Measurements from ENCODE around the gene SLIT3.

The SLIT3 gene

GRCh38 chr5:168822248-168822744, 478.6 kb downstream of the SLIT3 start:
- Histone ChIP-seq H3K27me3 (ENCODE audit: insufficient read depth, low read depth) (no peaks in the 10 kb centered on the region), H3K79me2 (ENCODE audit: insufficient read depth, low read depth) (no peaks in the 10 kb centered on the region), H4K20me1 (ENCODE audit: insufficient read depth) (no peaks in the 10 kb centered on the region), H3K4me2 (no peak overlapping the region), H2AFZ (ENCODE audit: low read depth) (no peak overlapping the region), H3K4me3 (IDR thresholded peaks at IDR 0.05; ENCODE audit: insufficient read depth, low read depth, low read length) (no peak overlapping the region), H3K4me1 (ENCODE audit: low read depth, poor library complexity, severe bottlenecking) (no peaks in the 10 kb centered on the region), H3K27ac (no peak overlapping the region), H3K9ac (no peak overlapping the region), H3K36me3 (ENCODE audit: insufficient read depth) (no peaks in the 10 kb centered on the region)
- TF ChIP-seq, protein P1, sequence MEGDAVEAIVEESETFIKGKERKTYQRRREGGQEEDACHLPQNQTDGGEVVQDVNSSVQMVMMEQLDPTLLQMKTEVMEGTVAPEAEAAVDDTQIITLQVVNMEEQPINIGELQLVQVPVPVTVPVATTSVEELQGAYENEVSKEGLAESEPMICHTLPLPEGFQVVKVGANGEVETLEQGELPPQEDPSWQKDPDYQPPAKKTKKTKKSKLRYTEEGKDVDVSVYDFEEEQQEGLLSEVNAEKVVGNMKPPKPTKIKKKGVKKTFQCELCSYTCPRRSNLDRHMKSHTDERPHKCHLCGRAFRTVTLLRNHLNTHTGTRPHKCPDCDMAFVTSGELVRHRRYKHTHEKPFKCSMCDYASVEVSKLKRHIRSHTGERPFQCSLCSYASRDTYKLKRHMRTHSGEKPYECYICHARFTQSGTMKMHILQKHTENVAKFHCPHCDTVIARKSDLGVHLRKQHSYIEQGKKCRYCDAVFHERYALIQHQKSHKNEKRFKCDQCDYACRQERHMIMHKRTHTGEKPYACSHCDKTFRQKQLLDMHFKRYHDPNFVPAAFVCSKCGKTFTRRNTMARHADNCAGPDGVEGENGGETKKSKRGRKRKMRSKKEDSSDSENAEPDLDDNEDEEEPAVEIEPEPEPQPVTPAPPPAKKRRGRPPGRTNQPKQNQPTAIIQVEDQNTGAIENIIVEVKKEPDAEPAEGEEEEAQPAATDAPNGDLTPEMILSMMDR (conservative IDR thresholded peaks at IDR 0.05; ENCODE audit: low read depth, low read length), result no peak

DNA sequence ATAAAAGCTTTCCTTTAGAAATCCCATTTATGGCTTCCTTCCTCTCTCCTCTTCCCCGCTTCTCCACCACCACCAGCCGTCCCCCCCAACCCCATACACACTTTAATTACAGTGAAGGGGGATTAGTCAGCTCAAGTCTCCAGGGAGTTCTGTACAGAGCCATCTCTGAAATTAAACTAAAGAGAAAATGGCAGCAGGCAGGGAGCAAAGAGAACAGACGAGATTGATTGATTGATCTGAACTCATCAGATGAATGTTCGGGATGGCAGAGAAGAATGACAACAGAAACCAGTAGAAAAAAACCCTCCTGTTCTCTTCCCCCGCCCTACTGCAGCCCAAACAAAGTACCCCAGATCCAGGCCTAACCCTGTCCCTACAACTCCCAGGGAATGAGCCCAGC, 480.1 kb downstream of the SLIT3 start:
- H3K9ac ChIP-seq, result no peak overlapping the region
- no peak overlapping the region for H3K4me3 ChIP-seq (IDR thresholded peaks at IDR 0.05; ENCODE audit: insufficient read depth, low read depth, low read length)
- H3K27ac ChIP-seq, result no peak overlapping the region
- H3K36me3 ChIP-seq (ENCODE audit: insufficient read depth), result no peaks in the 10 kb centered on the region
- no peak overlapping the region for H2AFZ ChIP-seq (ENCODE audit: low read depth)
- no peak overlapping the region for H3K4me2 ChIP-seq
- H3K27me3 ChIP-seq (ENCODE audit: insufficient read depth, low read depth), result no peaks in the 10 kb centered on the region
- no peaks in the 10 kb centered on the region for H4K20me1 ChIP-seq (ENCODE audit: insufficient read depth)
- no peaks in the 10 kb centered on the region for H3K4me1 ChIP-seq (ENCODE audit: low read depth, poor library complexity, severe bottlenecking)
- H3K79me2 ChIP-seq (ENCODE audit: insufficient read depth, low read depth), result no peaks in the 10 kb centered on the region
- TF ChIP-seq, protein P1 (conservative IDR thresholded peaks at IDR 0.05; ENCODE audit: low read depth, low read length), result no peak

GRCh38 chr5:168819004-168819621, 481.8 kb downstream of the SLIT3 start:
- Histone ChIP-seq H4K20me1 (ENCODE audit: insufficient read depth) (no peaks in the 10 kb centered on the region), H3K36me3 (ENCODE audit: insufficient read depth) (no peaks in the 10 kb centered on the region), H3K27ac (no peak overlapping the region), H2AFZ (ENCODE audit: low read depth) (no peak overlapping the region), H3K4me2 (no peak overlapping the region), H3K79me2 (ENCODE audit: insufficient read depth, low read depth) (no peaks in the 10 kb centered on the region), H3K4me1 (ENCODE audit: low read depth, poor library complexity, severe bottlenecking) (no peaks in the 10 kb centered on the region), H3K9ac (no peak overlapping the region), H3K4me3 (IDR thresholded peaks at IDR 0.05; ENCODE audit: insufficient read depth, low read depth, low read length) (no peak overlapping the region), H3K27me3 (ENCODE audit: insufficient read depth, low read depth) (no peaks in the 10 kb centered on the region)
- TF ChIP-seq, protein P1 (conservative IDR thresholded peaks at IDR 0.05; ENCODE audit: low read depth, low read length), result no peak

- H2AFZ ChIP-seq (ENCODE audit: low read depth), result no peak overlapping the region
- no peaks in the 10 kb centered on the region for H3K27me3 ChIP-seq (ENCODE audit: insufficient read depth, low read depth)
- no peak overlapping the region for H3K4me3 ChIP-seq (IDR thresholded peaks at IDR 0.05; ENCODE audit: insufficient read depth, low read depth, low read length)
- no peaks in the 10 kb centered on the region for H4K20me1 ChIP-seq (ENCODE audit: insufficient read depth)
- H3K27ac ChIP-seq, result no peak overlapping the region
- no peaks in the 10 kb centered on the region for H3K79me2 ChIP-seq (ENCODE audit: insufficient read depth, low read depth)
- H3K9ac ChIP-seq, result no peak overlapping the region
- H3K4me2 ChIP-seq, result no peak overlapping the region
- TF ChIP-seq, protein P1 (conservative IDR thresholded peaks at IDR 0.05; ENCODE audit: low read depth, low read length), result no peak
- H3K36me3 ChIP-seq (ENCODE audit: insufficient read depth), result no peaks in the 10 kb centered on the region
- H3K4me1 ChIP-seq (ENCODE audit: low read depth, poor library complexity, severe bottlenecking), result no peaks in the 10 kb centered on the region
Observed at GRCh38 chr5:168818558-168818957, 482.4 kb downstream of the SLIT3 start.
